OCI-LY1 (cell line): ENCODE data around the gene CD226.
"Not testable (repeated sequence)": the region's sequence is repeated elsewhere in the genome, so short reads cannot be mapped to it uniquely, and the experiment has no call there.

Experiments used
- H2AFZ ChIP-seq: fragments of 200-600 bp; sonication (generic), shearing (Covaris generic); 2 replicates; pipeline ENCODE4 v1.6.0; 2014; ENCODE audit warnings: antibody characterized with exemption, mild to moderate bottlenecking, low read length
- H3F3A ChIP-seq: fragments of 200-600 bp; sonication (generic), shearing (Covaris generic); 2 replicates; pipeline ENCODE4 v1.6.0; 2014; ENCODE audit warnings: mild to moderate bottlenecking, antibody characterized with exemption, low read length, moderate library complexity; ENCODE audit not compliant: insufficient read depth
- H3K27ac ChIP-seq: fragments of 200-600 bp; sonication (generic); 2 replicates; pipeline ENCODE4 v1.5.1; 2014; ENCODE audit warnings: low read length, mixed run types, mild to moderate bottlenecking, low read depth; ENCODE audit not compliant: poor library complexity, severe bottlenecking
- H3K27me3 ChIP-seq: fragments of 200-600 bp; sonication (generic); 2 replicates; pipeline ENCODE4 v1.6.0; 2014; ENCODE audit warnings: antibody characterized with exemption, mild to moderate bottlenecking, low read length, moderate library complexity; ENCODE audit not compliant: insufficient read depth
- H3K36me3 ChIP-seq: fragments of 200-600 bp; sonication (generic); 2 replicates; pipeline ENCODE4 v1.6.1; 2014; ENCODE audit warnings: mild to moderate bottlenecking, antibody characterized with exemption, low read length, moderate library complexity, mixed read lengths; ENCODE audit not compliant: insufficient read depth
- H3K4me1 ChIP-seq: fragments of 200-600 bp; sonication (generic); 2 replicates; pipeline ENCODE4 v1.5.1; 2014; ENCODE audit warnings: mild to moderate bottlenecking, low read length, moderate library complexity; ENCODE audit not compliant: insufficient read depth, severe bottlenecking
- H3K4me2 ChIP-seq: fragments of 200-600 bp; sonication (generic), shearing (Covaris generic); 2 replicates; pipeline ENCODE4 v1.6.1; 2014; ENCODE audit warnings: low read length
- H3K4me3 ChIP-seq: fragments of 200-600 bp; sonication (generic); 2 replicates; pipeline ENCODE4 v1.5.1; 2014; ENCODE audit warnings: low read length, low read depth, mild to moderate bottlenecking, mixed read lengths; ENCODE audit not compliant: poor library complexity, severe bottlenecking
- H3K79me2 ChIP-seq: fragments of 200-600 bp; shearing (Covaris generic); 2 replicates; pipeline ENCODE4 v1.6.1; 2016; ENCODE audit warnings: mixed run types, low read length, mixed read lengths; ENCODE audit not compliant: insufficient read depth
- H3K9ac ChIP-seq: fragments of 200-600 bp; sonication (generic), shearing (Covaris generic); 2 replicates; pipeline ENCODE4 v1.6.1; 2014; ENCODE audit warnings: mild to moderate bottlenecking, low read length, mixed read lengths
- H3K9me2 ChIP-seq: fragments of 200-600 bp; sonication (generic), shearing (Covaris generic); 2 replicates; pipeline ENCODE4 v1.6.1; 2014; ENCODE audit warnings: low read depth, mild to moderate bottlenecking, low read length, mixed read lengths
- H3K9me3 ChIP-seq: fragments of 200-600 bp; shearing (Covaris generic); 2 replicates; pipeline ENCODE4 v1.6.1; 2014; ENCODE audit warnings: low read length, mixed read lengths
- H4K20me1 ChIP-seq: fragments of 200-600 bp; sonication (generic), shearing (Covaris generic); 2 replicates; pipeline ENCODE4 v1.6.0; 2016; ENCODE audit warnings: mild to moderate bottlenecking, low read length; ENCODE audit not compliant: insufficient read depth
- EZH2 ChIP-seq: fragments of 200-600 bp; sonication (generic), shearing (Covaris generic); IDR thresholded peaks from 2 replicates; pipeline ENCODE4 v1.8.0; 2017; ENCODE audit warnings: borderline replicate concordance, mixed run types, mild to moderate bottlenecking, antibody characterized with exemption, low read length, moderate library complexity, mixed read lengths
- TF ChIP-seq, protein P1 (sequence below): fragments of 200-600 bp; sonication (generic), shearing (Covaris generic); IDR thresholded peaks from 2 replicates; pipeline ENCODE4 v1.5.1; 2017; ENCODE audit warnings: mild to moderate bottlenecking, antibody characterized with exemption, low read length, moderate library complexity, mixed read lengths

Gene CD226

GRCh38 chr18:69882965-69883668 is 64.6 kb downstream of the CD226 start:
- H3K27ac ChIP-seq = no peak overlapping the region
- no peak overlapping the region for H3K4me2 ChIP-seq

GRCh38 chr18:69880083-69880482 is 67.6 kb downstream of the CD226 start:
- TF ChIP-seq, protein P1, sequence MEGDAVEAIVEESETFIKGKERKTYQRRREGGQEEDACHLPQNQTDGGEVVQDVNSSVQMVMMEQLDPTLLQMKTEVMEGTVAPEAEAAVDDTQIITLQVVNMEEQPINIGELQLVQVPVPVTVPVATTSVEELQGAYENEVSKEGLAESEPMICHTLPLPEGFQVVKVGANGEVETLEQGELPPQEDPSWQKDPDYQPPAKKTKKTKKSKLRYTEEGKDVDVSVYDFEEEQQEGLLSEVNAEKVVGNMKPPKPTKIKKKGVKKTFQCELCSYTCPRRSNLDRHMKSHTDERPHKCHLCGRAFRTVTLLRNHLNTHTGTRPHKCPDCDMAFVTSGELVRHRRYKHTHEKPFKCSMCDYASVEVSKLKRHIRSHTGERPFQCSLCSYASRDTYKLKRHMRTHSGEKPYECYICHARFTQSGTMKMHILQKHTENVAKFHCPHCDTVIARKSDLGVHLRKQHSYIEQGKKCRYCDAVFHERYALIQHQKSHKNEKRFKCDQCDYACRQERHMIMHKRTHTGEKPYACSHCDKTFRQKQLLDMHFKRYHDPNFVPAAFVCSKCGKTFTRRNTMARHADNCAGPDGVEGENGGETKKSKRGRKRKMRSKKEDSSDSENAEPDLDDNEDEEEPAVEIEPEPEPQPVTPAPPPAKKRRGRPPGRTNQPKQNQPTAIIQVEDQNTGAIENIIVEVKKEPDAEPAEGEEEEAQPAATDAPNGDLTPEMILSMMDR = no peak
- H3K9me2 ChIP-seq = no peaks in the 10 kb centered on the region
- H3K4me3 ChIP-seq = no peak overlapping the region
- no peaks in the 10 kb centered on the region for H3K4me1 ChIP-seq
- H2AFZ ChIP-seq = no peak overlapping the region
- no peak overlapping the region for H3K4me2 ChIP-seq
- no peak overlapping the region for H3K9ac ChIP-seq
- H3K79me2 ChIP-seq = no peaks in the 10 kb centered on the region
- no peak overlapping the region for H3K27ac ChIP-seq
- no peaks in the 10 kb centered on the region for H3K36me3 ChIP-seq
- H3K9me3 ChIP-seq = no peaks in the 10 kb centered on the region
- no peaks in the 10 kb centered on the region for H4K20me1 ChIP-seq
- H3K27me3 ChIP-seq = no peaks in the 10 kb centered on the region
- no peaks in the 10 kb centered on the region for H3F3A ChIP-seq

More at GRCh38 chr18:69882965-69883668, 64.6 kb downstream of the CD226 start:
- Histone ChIP-seq H3K79me2 (no peaks in the 10 kb centered on the region), H3K4me1 (no peaks in the 10 kb centered on the region), H3K9me2 (no peaks in the 10 kb centered on the region), H2AFZ (no peak overlapping the region), H3F3A (no peaks in the 10 kb centered on the region), H3K27me3 (no peaks in the 10 kb centered on the region), H4K20me1 (no peaks in the 10 kb centered on the region), H3K36me3 (no peaks in the 10 kb centered on the region), H3K9me3 (no peaks in the 10 kb centered on the region), H3K9ac (no peak overlapping the region), H3K4me3 (no peak overlapping the region)
- no peak for TF ChIP-seq EZH2

- H3K27ac ChIP-seq, H3K36me3 ChIP-seq, H3K4me1 ChIP-seq, H3K79me2 ChIP-seq, H3K9me3 ChIP-seq, H3K9me2 ChIP-seq, H3K27me3 ChIP-seq, H4K20me1 ChIP-seq, H3K4me2 ChIP-seq, H3F3A ChIP-seq, H3K4me3 ChIP-seq, H3K9ac ChIP-seq, H2AFZ ChIP-seq: not testable (repeated sequence)
These were observed 68.6 kb downstream of the CD226 start for GRCh38 chr18:69879051-69879450.

DNA sequence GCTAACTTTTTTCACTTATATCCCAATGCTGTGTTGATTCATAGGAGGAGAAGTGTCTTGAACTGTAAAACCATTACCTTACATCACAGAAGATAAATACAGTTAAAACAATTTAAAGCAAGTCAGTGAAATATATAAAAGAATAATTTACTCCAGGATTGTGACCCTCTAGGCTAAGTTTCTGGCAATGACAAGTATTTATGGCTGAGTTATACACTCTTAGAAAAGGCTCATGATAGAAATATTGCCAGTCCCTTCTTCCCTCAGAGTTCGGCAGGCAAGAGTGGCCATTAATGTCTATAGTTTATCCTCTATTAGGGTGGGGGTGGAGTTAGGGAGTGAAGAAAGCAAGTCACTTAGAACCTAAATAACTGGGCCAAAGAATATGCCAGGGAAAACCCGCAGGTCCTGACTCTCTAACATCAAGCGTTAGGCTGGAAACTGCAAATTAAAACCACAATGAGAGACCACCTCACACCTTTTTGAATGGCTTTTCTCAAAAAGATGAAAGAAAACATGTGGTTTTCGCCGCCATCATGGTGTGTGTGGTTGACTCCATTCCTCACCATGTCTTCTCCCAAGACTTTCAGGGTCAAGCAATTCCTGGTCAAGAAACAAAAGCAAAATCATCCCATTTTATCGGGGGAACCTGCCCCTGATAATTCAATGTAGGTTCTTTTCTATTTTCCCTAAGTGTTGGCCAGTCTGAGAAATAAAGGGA is 69.3 kb downstream of the CD226 start:
- H3K9me3 ChIP-seq = no peaks in the 10 kb centered on the region
- no peaks in the 10 kb centered on the region for H3K27me3 ChIP-seq
- H3K79me2 ChIP-seq = no peaks in the 10 kb centered on the region
- no peaks in the 10 kb centered on the region for H4K20me1 ChIP-seq
- H3K9me2 ChIP-seq = no peaks in the 10 kb centered on the region
- no peak overlapping the region for H2AFZ ChIP-seq
- H3K9ac ChIP-seq = no peak overlapping the region
- no peak overlapping the region for H3K4me2 ChIP-seq
- H3F3A ChIP-seq = no peaks in the 10 kb centered on the region
- no peaks in the 10 kb centered on the region for H3K36me3 ChIP-seq
- H3K4me1 ChIP-seq = no peaks in the 10 kb centered on the region
- TF ChIP-seq EZH2 = no peak
- TF ChIP-seq, protein P1 = no peak
- no peak overlapping the region for H3K4me3 ChIP-seq
- no peak overlapping the region for H3K27ac ChIP-seq
